ENCODE data around the gene TET1. TPM values are rescaled to one million over a fixed set of nuclear protein-coding genes. Genes with fewer than 3 reads are reported as not detected.

Gene TET1
- total RNA-seq, 1 donor from 2014 or later, result 0.52 TPM

- DNase-seq (ENCODE audit: low read depth), result no peak
- no peak for TF ChIP-seq CTCF (conservative IDR thresholded peaks at IDR 0.05; ENCODE audit: low read depth, low read length)
- no peak overlapping the region for H3K4me3 ChIP-seq (ENCODE audit: low read depth, low read length)
Observed at GRCh38 chr10:68559251-68559650, 886 bp upstream of the TET1 start.

GRCh38 chr10:68559841-68560185, 324 bp upstream of the TET1 start:
- H3K4me3 ChIP-seq (ENCODE audit: low read depth, low read length), result peak overlapping the region; percentile 75
- TF ChIP-seq CTCF (conservative IDR thresholded peaks at IDR 0.05; ENCODE audit: low read depth, low read length), result no peak

GRCh38 chr10:68560943-68561864, 1.1 kb downstream of the TET1 start:
- no peak for TF ChIP-seq CTCF (conservative IDR thresholded peaks at IDR 0.05; ENCODE audit: low read depth, low read length)
- DNase-seq (ENCODE audit: low read depth), result no peak
- peak overlapping the region; percentile 75 for H3K4me3 ChIP-seq (ENCODE audit: low read depth, low read length)

More at GRCh38 chr10:68559841-68560185, 324 bp upstream of the TET1 start:
- no peak for DNase-seq (ENCODE audit: low read depth)

- no peak for DNase-seq (ENCODE audit: low read depth)
- TF ChIP-seq CTCF (conservative IDR thresholded peaks at IDR 0.05; ENCODE audit: low read depth, low read length), result no peak
- H3K4me3 ChIP-seq (ENCODE audit: low read depth, low read length), result peak overlapping the region; percentile 2
Observed at GRCh38 chr10:68561865-68562649, 1.9 kb downstream of the TET1 start.

GRCh38 chr10:68562661-68563570, 2.8 kb downstream of the TET1 start:
- no peak for DNase-seq (ENCODE audit: low read depth)
- TF ChIP-seq CTCF (conservative IDR thresholded peaks at IDR 0.05; ENCODE audit: low read depth, low read length), result no peak
- H3K4me3 ChIP-seq (ENCODE audit: low read depth, low read length), result no peak overlapping the region

GRCh38 chr10:68564712-68565111, 4.6 kb downstream of the TET1 start:
- DNase-seq (ENCODE audit: low read depth), result no peak
- no peak overlapping the region for H3K4me3 ChIP-seq (ENCODE audit: low read depth, low read length)
- no peak for TF ChIP-seq CTCF (conservative IDR thresholded peaks at IDR 0.05; ENCODE audit: low read depth, low read length)
